Liver (tissue), 9 donors: ENCODE data around the gene HBZ. TPM values are rescaled to one million over a fixed set of nuclear protein-coding genes. Genes with fewer than 3 reads are reported as not detected.

Experiments used
- DNase-seq: peaks from one replicate; pipeline ENCODE4 v3.0.0-alpha.2; 2017; ENCODE audit warnings: low spot score
- H3K27ac ChIP-seq, 2 donors: one replicate each; pipeline ENCODE4 v1.7.0; 2013; ENCODE audit warnings: inconsistent platforms in 2 of 2, low read length in 2 of 2, control low read depth in 1 of 2, low read depth in 1 of 2, mild to moderate bottlenecking in 1 of 2
- H3K27me3 ChIP-seq, 4 donors: one replicate each; pipeline versions ENCODE4 v1.6.1 to v1.7.0; 2013; ENCODE audit warnings: low read length in 3 of 4, inconsistent platforms in 1 of 4, mild to moderate bottlenecking in 1 of 4, moderate library complexity in 1 of 4; ENCODE audit not compliant: control insufficient read depth in 4 of 4, insufficient read depth in 4 of 4
- H3K36me3 ChIP-seq, 4 donors: one replicate each; pipeline versions ENCODE4 v1.6.1 to v1.7.0; 2013; ENCODE audit warnings: low read length in 3 of 4, mild to moderate bottlenecking in 3 of 4, low read depth in 1 of 4, moderate library complexity in 1 of 4; ENCODE audit not compliant: control insufficient read depth in 4 of 4, insufficient read depth in 3 of 4
- H3K4me1 ChIP-seq, 4 donors: one replicate each; pipeline versions ENCODE4 v1.6.1 to v1.7.0; 2013; ENCODE audit warnings: low read length in 3 of 4, mild to moderate bottlenecking in 3 of 4, moderate library complexity in 1 of 4; ENCODE audit not compliant: control insufficient read depth in 4 of 4, insufficient read depth in 4 of 4
- H3K4me3 ChIP-seq, 3 donors: one replicate each; pipeline versions ENCODE4 v1.6.1 to v1.7.0; 2013; ENCODE audit warnings: low read length in 3 of 3, control low read depth in 1 of 3, low read depth in 1 of 3, mild to moderate bottlenecking in 1 of 3
- H3K9ac ChIP-seq, 2 donors: one replicate each; pipeline ENCODE4 v1.7.0; 2013; ENCODE audit warnings: low read length in 2 of 2, mild to moderate bottlenecking in 2 of 2, moderate library complexity in 2 of 2, control low read depth in 1 of 2, low read depth in 1 of 2
- H3K9me3 ChIP-seq, 4 donors: one replicate each; pipeline versions ENCODE4 v1.6.1 to v1.7.0; 2013; ENCODE audit warnings: low read length in 3 of 4; ENCODE audit not compliant: control insufficient read depth in 4 of 4
- ATF3 ChIP-seq: IDR thresholded peaks from 2 replicates; pipeline ENCODE4 v1.6.1; 2016; ENCODE audit warnings: antibody characterized with exemption
- CTCF ChIP-seq: fragments of 150-350 bp; IDR thresholded peaks from 2 replicates; pipeline ENCODE4 v1.5.1; 2017; ENCODE audit warnings: improper control_type of control experiment, low read depth, low read length; ENCODE audit not compliant: missing input control
- EGR1 ChIP-seq, 2 donors: IDR thresholded peaks; 2 replicates each; pipeline ENCODE4 v1.6.1; 2016 to 2018; ENCODE audit warnings: antibody characterized with exemption in 2 of 2, low read depth in 2 of 2
- FOXA1 ChIP-seq: IDR thresholded peaks from 2 replicates; pipeline ENCODE4 v1.6.1; 2016; ENCODE audit warnings: antibody characterized with exemption
- FOXA2 ChIP-seq: IDR thresholded peaks from 2 replicates; pipeline ENCODE4 v1.6.1; 2016; ENCODE audit warnings: antibody characterized with exemption
- GABPA ChIP-seq, 2 donors: IDR thresholded peaks in 1 of 2; conservative IDR thresholded peaks in 1 of 2; 2 replicates each; pipeline ENCODE4 v1.6.1; 2016; ENCODE audit warnings: antibody characterized with exemption in 2 of 2, mild to moderate bottlenecking in 1 of 2, moderate library complexity in 1 of 2
- HNF4A ChIP-seq, 2 donors: conservative IDR thresholded peaks; 2 replicates each; pipeline ENCODE4 v1.6.1; 2016; ENCODE audit warnings: antibody characterized with exemption in 2 of 2, mild to moderate bottlenecking in 2 of 2
- HNF4G ChIP-seq: IDR thresholded peaks from 2 replicates; pipeline ENCODE4 v1.6.1; 2016; ENCODE audit warnings: antibody characterized with exemption
- JUND ChIP-seq, 2 donors: IDR thresholded peaks; 2 replicates each; pipeline ENCODE4 v1.6.1; 2016; ENCODE audit warnings: antibody characterized with exemption in 2 of 2
- MAX ChIP-seq: IDR thresholded peaks from 2 replicates; pipeline ENCODE4 v1.6.1; 2016; ENCODE audit warnings: antibody characterized with exemption
- NR2F2 ChIP-seq: IDR thresholded peaks from 2 replicates; pipeline ENCODE4 v1.6.1; 2016; ENCODE audit warnings: antibody characterized with exemption
- RAD21 ChIP-seq, 2 donors: IDR thresholded peaks; 2 replicates each; pipeline ENCODE4 v1.6.1; 2016; ENCODE audit warnings: antibody characterized with exemption in 2 of 2, mild to moderate bottlenecking in 2 of 2
- RXRA ChIP-seq, 2 donors: IDR thresholded peaks; 2 replicates each; pipeline ENCODE4 v1.6.1; 2017 to 2018; ENCODE audit warnings: antibody characterized with exemption in 2 of 2, mild to moderate bottlenecking in 1 of 2
- SP1 ChIP-seq: IDR thresholded peaks from 2 replicates; pipeline ENCODE4 v1.6.1; 2018; ENCODE audit warnings: antibody characterized with exemption, mild to moderate bottlenecking
- TAF1 ChIP-seq: conservative IDR thresholded peaks from 2 replicates; pipeline ENCODE4 v1.6.1; 2016; ENCODE audit warnings: antibody characterized with exemption, mild to moderate bottlenecking
- YY1 ChIP-seq: IDR thresholded peaks from 2 replicates; pipeline ENCODE4 v1.6.1; 2016; ENCODE audit warnings: antibody characterized with exemption, mild to moderate bottlenecking
- ZBTB33 ChIP-seq: IDR thresholded peaks from 2 replicates; pipeline ENCODE4 v1.6.1; 2016; ENCODE audit warnings: antibody characterized with exemption
- WGBS: extraction: QIAGEN DNeasy Blood & Tissue Kit; methylation state at CpG from one replicate; pipeline ENCODE4 v1.1.7; 2013; 5-methylcytosine and 5-hydroxymethylcytosine counted together
- polyA plus RNA-seq, 2 donors: library from polyadenylated mRNA; stranded (reverse) in 1 of 2; unstranded in 1 of 2; fragments of 200-250 nt in 1 of 2; fragments of >200 nt in 1 of 2; fragmentation: Nextera tagmentation in 1 of 2; extraction: Ambion mirVana in 1 of 2; gene quantifications; one replicate each; pipeline versions ENCODE4 v1.2.1 to v1.2.3, GENCODE V29; 2013 to 2015
- total RNA-seq, 2 donors: library from RNA; depleted of rRNA; stranded (reverse); fragments of >200 nt; gene quantifications; one replicate each; pipeline ENCODE4 v1.2.3, GENCODE V29; 2014
- TF ChIP-seq, protein P1 (sequence below): IDR thresholded peaks from 2 replicates; pipeline ENCODE4 v1.6.1; 2016; ENCODE audit warnings: antibody characterized with exemption, mild to moderate bottlenecking
- donor health status: healthy.
- donor health status: healthy.
- donor health status: healthy.
- donor health status: healthy.
- donor health status: healthy.

HBZ gene
- total and polyA plus RNA-seq, 4 donors, result 55.8 TPM; not detected in 3

DNA sequence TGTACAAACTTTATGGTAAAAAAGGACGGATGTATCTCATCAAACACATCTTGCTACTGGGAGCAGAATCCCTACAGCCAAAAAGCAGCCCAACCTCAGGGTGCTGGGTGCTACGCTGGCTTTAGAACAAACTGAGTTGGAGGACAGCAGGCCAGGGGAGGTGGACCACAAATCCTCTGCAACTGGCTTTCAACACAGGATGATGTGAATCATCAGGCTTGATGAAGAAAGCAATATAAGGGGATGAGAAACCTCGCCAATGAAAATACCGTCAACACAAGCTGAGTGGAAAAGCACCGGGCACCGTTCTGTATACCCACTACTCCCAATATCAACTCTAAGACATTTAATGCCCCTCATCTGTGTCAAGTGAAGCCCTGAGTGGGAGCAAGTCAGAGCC is 42.1 kb downstream of the HBZ start (continued):
- TF ChIP-seq FOXA1 (no peak), FOXA2 (no peak), EGR1 (IDR thresholded peaks at IDR 0.05; ENCODE audit: low read depth in 2 of 2) (no peak), YY1 (no peak), NR2F2 (no peak), TAF1 (no peak)

DNA sequence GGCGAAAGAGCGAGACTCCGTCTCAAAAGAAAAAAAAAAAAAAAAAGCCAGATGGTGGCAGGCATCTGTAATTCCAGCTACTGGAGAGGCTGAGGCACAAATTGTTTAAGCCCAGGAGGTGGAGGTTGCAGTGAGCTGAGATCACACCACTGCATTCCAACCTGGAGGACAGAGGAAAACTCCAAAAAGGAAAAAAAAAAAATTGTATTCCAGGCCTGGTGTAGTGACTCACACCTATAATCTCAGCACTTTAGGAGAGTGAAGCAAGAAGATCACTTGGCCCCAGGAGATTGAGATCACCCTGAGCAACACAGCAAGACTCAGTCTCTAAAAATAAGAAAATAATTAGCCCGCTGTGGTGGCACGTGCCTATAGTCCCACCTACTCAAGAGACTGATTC is 47.9 kb downstream of the HBZ start:
- H3K27ac ChIP-seq, result no peak overlapping the region
- no peak overlapping the region for H3K4me3 ChIP-seq
- peaks cover 14 to 45% (median 38%) of the 10 kb centered on the region in 4 donors for H3K36me3 ChIP-seq
- 96% methylated on average over 5 of the region's 5 CpGs for WGBS
- H3K9ac ChIP-seq, result no peak overlapping the region
- no peak for DNase-seq
- H3K9me3 ChIP-seq, result no peaks in the 10 kb centered on the region
- H3K4me1 ChIP-seq, result no peaks in the 10 kb centered on the region
- no peak for TF ChIP-seq HNF4A (conservative IDR thresholded peaks at IDR 0.05)
- no peak for TF ChIP-seq NR2F2
- no peak for TF ChIP-seq JUND (IDR thresholded peaks at IDR 0.05)
- TF ChIP-seq RXRA (IDR thresholded peaks at IDR 0.05), result no peak
- TF ChIP-seq, protein P1, sequence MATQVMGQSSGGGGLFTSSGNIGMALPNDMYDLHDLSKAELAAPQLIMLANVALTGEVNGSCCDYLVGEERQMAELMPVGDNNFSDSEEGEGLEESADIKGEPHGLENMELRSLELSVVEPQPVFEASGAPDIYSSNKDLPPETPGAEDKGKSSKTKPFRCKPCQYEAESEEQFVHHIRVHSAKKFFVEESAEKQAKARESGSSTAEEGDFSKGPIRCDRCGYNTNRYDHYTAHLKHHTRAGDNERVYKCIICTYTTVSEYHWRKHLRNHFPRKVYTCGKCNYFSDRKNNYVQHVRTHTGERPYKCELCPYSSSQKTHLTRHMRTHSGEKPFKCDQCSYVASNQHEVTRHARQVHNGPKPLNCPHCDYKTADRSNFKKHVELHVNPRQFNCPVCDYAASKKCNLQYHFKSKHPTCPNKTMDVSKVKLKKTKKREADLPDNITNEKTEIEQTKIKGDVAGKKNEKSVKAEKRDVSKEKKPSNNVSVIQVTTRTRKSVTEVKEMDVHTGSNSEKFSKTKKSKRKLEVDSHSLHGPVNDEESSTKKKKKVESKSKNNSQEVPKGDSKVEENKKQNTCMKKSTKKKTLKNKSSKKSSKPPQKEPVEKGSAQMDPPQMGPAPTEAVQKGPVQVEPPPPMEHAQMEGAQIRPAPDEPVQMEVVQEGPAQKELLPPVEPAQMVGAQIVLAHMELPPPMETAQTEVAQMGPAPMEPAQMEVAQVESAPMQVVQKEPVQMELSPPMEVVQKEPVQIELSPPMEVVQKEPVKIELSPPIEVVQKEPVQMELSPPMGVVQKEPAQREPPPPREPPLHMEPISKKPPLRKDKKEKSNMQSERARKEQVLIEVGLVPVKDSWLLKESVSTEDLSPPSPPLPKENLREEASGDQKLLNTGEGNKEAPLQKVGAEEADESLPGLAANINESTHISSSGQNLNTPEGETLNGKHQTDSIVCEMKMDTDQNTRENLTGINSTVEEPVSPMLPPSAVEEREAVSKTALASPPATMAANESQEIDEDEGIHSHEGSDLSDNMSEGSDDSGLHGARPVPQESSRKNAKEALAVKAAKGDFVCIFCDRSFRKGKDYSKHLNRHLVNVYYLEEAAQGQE, result no peak
- no peak for TF ChIP-seq FOXA2
- no peak for TF ChIP-seq GABPA (IDR thresholded peaks at IDR 0.05 in 1 of 2, conservative IDR thresholded peaks at IDR 0.05 in 1 of 2)
- no peak for TF ChIP-seq YY1
- no peak for TF ChIP-seq HNF4G
- no peak for TF ChIP-seq SP1
- no peak for TF ChIP-seq FOXA1
- TF ChIP-seq ZBTB33, result no peak
- TF ChIP-seq EGR1 (IDR thresholded peaks at IDR 0.05; ENCODE audit: low read depth in 2 of 2), result no peak
- TF ChIP-seq MAX, result no peak
- TF ChIP-seq CTCF, result no peak
- TF ChIP-seq ATF3, result no peak
- no peak for TF ChIP-seq RAD21 (IDR thresholded peaks at IDR 0.05)
- no peaks in the 10 kb centered on the region for H3K27me3 ChIP-seq
